ENCODE results near the gene ARHGEF12. TPM values are rescaled to one million over a fixed set of nuclear protein-coding genes. Genes with fewer than 3 reads are reported as not detected.
A peak's percentile ranks its signal among the peaks of the same experiment; 100 is the strongest.

Gene ARHGEF12
- total and polyA plus RNA-seq, 2 experiments from 2014 or later = 9.0 to 38.9 TPM

DNA sequence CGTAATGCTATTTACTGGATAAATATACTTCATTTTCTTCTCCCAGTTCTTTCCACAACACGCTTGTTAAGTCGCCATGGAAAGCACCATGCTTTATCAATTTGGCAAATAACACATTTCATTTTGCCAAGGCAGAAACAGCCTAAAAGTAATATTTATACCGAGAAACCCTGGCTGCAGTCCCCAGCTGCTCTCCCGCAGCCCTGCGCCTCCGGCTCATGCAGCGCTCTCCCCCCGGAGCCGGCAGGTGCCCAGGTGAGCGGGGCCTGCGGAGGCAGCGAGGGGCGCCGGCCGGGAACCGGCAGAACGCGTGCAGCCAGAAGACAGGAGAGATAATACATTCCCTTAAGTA is 681 bp upstream of the ARHGEF12 start (continued):
- TF ChIP-seq, protein P1, sequence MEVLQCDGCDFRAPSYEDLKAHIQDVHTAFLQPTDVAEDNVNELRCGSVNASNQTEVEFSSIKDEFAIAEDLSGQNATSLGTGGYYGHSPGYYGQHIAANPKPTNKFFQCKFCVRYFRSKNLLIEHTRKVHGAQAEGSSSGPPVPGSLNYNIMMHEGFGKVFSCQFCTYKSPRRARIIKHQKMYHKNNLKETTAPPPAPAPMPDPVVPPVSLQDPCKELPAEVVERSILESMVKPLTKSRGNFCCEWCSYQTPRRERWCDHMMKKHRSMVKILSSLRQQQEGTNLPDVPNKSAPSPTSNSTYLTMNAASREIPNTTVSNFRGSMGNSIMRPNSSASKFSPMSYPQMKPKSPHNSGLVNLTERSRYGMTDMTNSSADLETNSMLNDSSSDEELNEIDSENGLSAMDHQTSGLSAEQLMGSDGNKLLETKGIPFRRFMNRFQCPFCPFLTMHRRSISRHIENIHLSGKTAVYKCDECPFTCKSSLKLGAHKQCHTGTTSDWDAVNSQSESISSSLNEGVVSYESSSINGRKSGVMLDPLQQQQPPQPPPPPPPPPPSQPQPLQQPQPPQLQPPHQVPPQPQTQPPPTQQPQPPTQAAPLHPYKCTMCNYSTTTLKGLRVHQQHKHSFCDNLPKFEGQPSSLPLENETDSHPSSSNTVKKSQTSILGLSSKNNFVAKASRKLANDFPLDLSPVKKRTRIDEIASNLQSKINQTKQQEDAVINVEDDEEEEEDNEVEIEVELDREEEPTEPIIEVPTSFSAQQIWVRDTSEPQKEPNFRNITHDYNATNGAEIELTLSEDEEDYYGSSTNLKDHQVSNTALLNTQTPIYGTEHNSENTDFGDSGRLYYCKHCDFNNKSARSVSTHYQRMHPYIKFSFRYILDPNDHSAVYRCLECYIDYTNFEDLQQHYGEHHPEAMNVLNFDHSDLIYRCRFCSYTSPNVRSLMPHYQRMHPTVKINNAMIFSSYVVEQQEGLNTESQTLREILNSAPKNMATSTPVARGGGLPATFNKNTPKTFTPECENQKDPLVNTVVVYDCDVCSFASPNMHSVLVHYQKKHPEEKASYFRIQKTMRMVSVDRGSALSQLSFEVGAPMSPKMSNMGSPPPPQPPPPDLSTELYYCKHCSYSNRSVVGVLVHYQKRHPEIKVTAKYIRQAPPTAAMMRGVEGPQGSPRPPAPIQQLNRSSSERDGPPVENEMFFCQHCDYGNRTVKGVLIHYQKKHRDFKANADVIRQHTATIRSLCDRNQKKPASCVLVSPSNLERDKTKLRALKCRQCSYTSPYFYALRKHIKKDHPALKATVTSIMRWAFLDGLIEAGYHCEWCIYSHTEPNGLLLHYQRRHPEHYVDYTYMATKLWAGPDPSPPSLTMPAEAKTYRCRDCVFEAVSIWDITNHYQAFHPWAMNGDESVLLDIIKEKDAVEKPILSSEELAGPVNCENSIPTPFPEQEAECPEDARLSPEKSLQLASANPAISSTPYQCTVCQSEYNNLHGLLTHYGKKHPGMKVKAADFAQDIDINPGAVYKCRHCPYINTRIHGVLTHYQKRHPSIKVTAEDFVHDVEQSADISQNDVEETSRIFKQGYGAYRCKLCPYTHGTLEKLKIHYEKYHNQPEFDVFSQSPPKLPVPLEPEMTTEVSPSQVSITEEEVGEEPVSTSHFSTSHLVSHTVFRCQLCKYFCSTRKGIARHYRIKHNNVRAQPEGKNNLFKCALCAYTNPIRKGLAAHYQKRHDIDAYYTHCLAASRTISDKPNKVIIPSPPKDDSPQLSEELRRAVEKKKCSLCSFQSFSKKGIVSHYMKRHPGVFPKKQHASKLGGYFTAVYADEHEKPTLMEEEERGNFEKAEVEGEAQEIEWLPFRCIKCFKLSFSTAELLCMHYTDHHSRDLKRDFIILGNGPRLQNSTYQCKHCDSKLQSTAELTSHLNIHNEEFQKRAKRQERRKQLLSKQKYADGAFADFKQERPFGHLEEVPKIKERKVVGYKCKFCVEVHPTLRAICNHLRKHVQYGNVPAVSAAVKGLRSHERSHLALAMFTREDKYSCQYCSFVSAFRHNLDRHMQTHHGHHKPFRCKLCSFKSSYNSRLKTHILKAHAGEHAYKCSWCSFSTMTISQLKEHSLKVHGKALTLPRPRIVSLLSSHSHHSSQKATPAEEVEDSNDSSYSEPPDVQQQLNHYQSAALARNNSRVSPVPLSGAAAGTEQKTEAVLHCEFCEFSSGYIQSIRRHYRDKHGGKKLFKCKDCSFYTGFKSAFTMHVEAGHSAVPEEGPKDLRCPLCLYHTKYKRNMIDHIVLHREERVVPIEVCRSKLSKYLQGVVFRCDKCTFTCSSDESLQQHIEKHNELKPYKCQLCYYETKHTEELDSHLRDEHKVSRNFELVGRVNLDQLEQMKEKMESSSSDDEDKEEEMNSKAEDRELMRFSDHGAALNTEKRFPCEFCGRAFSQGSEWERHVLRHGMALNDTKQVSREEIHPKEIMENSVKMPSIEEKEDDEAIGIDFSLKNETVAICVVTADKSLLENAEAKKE (CRISPR knock-in tag; IDR thresholded peaks at IDR 0.05) = no peak

DNA sequence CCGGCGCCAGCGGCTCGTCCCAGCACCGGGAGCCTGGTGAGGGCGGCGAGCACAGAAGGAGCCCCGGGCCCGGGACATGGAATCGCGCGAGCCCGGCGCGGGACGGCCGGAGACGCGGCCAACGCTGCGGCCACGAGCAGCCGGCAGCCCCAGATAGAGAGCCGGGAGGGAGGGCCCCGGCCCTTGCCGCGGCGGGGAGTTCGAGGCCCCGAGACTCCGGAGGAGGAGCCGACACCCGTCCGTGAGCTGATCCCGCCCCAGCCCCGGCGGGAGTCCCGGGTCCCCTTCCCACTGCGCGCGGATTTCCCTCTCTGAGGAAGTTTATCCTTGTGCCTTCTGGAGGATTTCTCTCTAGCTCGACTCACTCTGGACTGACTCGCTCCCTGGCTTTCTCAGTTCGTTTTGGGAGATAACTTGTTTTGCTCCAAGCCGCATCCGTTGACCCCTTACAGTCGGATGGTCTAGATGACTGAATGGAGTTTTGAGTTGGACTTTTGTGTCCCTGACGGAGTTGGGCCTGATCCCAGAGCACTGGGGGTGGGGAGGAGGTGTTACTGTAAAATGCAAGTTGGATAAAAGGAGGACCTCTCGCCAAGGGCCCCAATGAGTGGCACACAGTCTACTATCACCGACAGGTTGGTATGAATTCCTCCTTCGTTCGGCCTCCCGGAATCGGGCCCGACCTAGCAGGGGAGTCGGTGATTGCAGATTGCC is 585 bp downstream of the ARHGEF12 start:
- Histone ChIP-seq H3K4me3 (peak overlapping the region; percentile 91), H2AFZ (peak overlapping the region; percentile 64; the same call in 1 of the 2 replicates), H3K27ac (ENCODE audit: low read depth) (no peak overlapping the region), H3F3A (replicated peaks; ENCODE audit: low read depth) (no peaks in the 10 kb centered on the region), H3K4me2 (peak overlapping the region; percentile 96), H3K4me1 (ENCODE audit: insufficient read depth) (peaks cover 29% of the 10 kb centered on the region), H3K27me3 (ENCODE audit: insufficient read depth) (no peaks in the 10 kb centered on the region), H3K9me2 (ENCODE audit: insufficient read depth) (no peaks in the 10 kb centered on the region), H3K36me3 (ENCODE audit: insufficient read depth) (no peaks in the 10 kb centered on the region), H4K20me1 (replicated peaks; ENCODE audit: insufficient read depth) (0 out of 2 replicates have a peak, but pooled peaks cover 3% of the 10 kb centered on the region), H3K79me2 (replicated peaks; ENCODE audit: insufficient read depth) (peaks cover 50% of the 10 kb centered on the region)
- DNase-seq (ENCODE audit: low spot score) (peak; percentile 47), ATAC-seq (peak; percentile 61)
- Mint-ChIP-seq H3K36me3 (ENCODE audit: low read depth) (no peaks in the 10 kb centered on the region), H3K4me3 (peak overlapping the region; percentile 97), H3K4me1 (peaks cover 27% of the 10 kb centered on the region), H3K27ac (peak overlapping the region; percentile 81), H3K27me3 (ENCODE audit: insufficient read depth, low read depth, poor library complexity) (peaks cover 4% of the 10 kb centered on the region), H3K9me3 (no peaks in the 10 kb centered on the region)
- TF ChIP-seq JUNB (IDR thresholded peaks at IDR 0.05; ENCODE audit: unreplicated experiment) (no peak), CREB1 (CRISPR knock-in tag; IDR thresholded peaks at IDR 0.05; ENCODE audit: low read depth) (no peak), POLR2AphosphoS5 (IDR thresholded peaks at IDR 0.05; ENCODE audit: low read depth) (no peak), NANOG (IDR thresholded peaks at IDR 0.05; ENCODE audit: borderline replicate concordance) (no peak), STAT1 (IDR thresholded peaks at IDR 0.05; ENCODE audit: unreplicated experiment) (no peak)
- TF ChIP-seq, protein P2, sequence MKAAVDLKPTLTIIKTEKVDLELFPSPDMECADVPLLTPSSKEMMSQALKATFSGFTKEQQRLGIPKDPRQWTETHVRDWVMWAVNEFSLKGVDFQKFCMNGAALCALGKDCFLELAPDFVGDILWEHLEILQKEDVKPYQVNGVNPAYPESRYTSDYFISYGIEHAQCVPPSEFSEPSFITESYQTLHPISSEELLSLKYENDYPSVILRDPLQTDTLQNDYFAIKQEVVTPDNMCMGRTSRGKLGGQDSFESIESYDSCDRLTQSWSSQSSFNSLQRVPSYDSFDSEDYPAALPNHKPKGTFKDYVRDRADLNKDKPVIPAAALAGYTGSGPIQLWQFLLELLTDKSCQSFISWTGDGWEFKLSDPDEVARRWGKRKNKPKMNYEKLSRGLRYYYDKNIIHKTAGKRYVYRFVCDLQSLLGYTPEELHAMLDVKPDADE (IDR thresholded peaks at IDR 0.05) = no peak
- TF ChIP-seq, protein P3, sequence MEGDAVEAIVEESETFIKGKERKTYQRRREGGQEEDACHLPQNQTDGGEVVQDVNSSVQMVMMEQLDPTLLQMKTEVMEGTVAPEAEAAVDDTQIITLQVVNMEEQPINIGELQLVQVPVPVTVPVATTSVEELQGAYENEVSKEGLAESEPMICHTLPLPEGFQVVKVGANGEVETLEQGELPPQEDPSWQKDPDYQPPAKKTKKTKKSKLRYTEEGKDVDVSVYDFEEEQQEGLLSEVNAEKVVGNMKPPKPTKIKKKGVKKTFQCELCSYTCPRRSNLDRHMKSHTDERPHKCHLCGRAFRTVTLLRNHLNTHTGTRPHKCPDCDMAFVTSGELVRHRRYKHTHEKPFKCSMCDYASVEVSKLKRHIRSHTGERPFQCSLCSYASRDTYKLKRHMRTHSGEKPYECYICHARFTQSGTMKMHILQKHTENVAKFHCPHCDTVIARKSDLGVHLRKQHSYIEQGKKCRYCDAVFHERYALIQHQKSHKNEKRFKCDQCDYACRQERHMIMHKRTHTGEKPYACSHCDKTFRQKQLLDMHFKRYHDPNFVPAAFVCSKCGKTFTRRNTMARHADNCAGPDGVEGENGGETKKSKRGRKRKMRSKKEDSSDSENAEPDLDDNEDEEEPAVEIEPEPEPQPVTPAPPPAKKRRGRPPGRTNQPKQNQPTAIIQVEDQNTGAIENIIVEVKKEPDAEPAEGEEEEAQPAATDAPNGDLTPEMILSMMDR (conservative IDR thresholded peaks at IDR 0.05; ENCODE audit: low read depth in 2 of 2) = no peak
- TF ChIP-seq, protein P4, sequence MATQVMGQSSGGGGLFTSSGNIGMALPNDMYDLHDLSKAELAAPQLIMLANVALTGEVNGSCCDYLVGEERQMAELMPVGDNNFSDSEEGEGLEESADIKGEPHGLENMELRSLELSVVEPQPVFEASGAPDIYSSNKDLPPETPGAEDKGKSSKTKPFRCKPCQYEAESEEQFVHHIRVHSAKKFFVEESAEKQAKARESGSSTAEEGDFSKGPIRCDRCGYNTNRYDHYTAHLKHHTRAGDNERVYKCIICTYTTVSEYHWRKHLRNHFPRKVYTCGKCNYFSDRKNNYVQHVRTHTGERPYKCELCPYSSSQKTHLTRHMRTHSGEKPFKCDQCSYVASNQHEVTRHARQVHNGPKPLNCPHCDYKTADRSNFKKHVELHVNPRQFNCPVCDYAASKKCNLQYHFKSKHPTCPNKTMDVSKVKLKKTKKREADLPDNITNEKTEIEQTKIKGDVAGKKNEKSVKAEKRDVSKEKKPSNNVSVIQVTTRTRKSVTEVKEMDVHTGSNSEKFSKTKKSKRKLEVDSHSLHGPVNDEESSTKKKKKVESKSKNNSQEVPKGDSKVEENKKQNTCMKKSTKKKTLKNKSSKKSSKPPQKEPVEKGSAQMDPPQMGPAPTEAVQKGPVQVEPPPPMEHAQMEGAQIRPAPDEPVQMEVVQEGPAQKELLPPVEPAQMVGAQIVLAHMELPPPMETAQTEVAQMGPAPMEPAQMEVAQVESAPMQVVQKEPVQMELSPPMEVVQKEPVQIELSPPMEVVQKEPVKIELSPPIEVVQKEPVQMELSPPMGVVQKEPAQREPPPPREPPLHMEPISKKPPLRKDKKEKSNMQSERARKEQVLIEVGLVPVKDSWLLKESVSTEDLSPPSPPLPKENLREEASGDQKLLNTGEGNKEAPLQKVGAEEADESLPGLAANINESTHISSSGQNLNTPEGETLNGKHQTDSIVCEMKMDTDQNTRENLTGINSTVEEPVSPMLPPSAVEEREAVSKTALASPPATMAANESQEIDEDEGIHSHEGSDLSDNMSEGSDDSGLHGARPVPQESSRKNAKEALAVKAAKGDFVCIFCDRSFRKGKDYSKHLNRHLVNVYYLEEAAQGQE (IDR thresholded peaks at IDR 0.05; ENCODE audit: unreplicated experiment) = no peak
